Erythroblast (primary cell): ENCODE measurements around the gene EP400.

Source experiments
- GATA1 ChIP-seq: IDR thresholded peaks from 2 replicates; pipeline ENCODE4 v1.6.1; 2011; ENCODE audit warnings: low read depth, mild to moderate bottlenecking, control low read depth, low read length, moderate library complexity
- POLR2A ChIP-seq: IDR thresholded peaks from 2 replicates; pipeline ENCODE4 v1.6.1; 2011; ENCODE audit warnings: mild to moderate bottlenecking, low read length

- TF ChIP-seq POLR2A, result no peak
- no peak for TF ChIP-seq GATA1
Measured at GRCh38 chr12:132062481-132062880, 112.7 kb downstream of the EP400 start.
